NCI-H510A (cell line): Measurements from ENCODE around the gene POGK.
"Not testable (repeated sequence)": the region's sequence is repeated elsewhere in the genome, so short reads cannot be mapped to it uniquely, and the experiment has no call there.

ENCODE experiments used
- DNase-seq: peaks from one replicate; lab custom pipeline; 2025; lab: John Stamatoyannopoulos, UW

The POGK gene, protein sequence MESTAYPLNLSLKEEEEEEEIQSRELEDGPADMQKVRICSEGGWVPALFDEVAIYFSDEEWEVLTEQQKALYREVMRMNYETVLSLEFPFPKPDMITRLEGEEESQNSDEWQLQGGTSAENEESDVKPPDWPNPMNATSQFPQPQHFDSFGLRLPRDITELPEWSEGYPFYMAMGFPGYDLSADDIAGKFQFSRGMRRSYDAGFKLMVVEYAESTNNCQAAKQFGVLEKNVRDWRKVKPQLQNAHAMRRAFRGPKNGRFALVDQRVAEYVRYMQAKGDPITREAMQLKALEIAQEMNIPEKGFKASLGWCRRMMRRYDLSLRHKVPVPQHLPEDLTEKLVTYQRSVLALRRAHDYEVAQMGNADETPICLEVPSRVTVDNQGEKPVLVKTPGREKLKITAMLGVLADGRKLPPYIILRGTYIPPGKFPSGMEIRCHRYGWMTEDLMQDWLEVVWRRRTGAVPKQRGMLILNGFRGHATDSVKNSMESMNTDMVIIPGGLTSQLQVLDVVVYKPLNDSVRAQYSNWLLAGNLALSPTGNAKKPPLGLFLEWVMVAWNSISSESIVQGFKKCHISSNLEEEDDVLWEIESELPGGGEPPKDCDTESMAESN

DNA sequence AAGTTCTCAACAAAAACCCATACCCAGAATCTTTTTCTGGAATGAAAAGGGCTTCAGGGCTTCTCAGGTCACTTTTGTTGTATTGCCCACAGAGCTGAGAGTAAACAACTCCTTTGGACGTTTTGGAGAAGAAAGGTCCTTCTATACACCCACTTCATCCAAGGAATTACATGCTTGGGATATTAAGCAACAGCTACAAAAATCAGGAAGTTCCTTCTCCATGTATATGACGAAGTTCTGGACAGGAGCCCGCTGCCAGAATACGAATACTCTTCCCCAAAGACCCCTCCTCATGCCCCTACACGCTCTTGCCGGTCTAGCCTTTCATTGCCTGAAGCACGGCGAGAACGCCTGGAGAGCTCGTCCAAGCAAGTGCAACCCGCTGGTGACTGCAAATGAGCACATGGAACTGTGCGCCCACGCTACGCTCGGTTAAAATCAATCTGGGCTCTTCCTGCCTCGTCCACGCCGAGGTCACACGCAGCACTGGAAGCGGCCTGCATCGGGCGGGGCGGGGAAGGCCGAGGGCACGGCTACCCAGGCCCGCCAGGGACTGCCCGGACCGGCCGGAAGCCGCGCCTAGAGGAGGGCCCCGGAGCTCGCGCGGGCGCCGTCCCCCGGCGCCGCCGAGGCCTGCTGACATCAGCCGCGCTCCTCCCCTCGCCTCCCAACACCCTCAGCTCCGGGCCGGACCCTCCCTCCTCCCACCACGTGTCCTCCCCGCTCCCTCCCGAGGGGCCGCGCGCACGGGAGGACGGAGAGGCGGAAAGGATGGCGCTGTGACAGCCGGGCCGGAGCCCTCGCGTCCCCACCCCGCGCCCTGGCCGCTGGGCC is at the start of gene POGK:
Gene POGK, plus strand, starts transcription at position 710 of the 834 bp plus-strand sequence. CDS start 1,482 bp downstream, outside the sequence.
- peak; percentile 88 for DNase-seq

DNA sequence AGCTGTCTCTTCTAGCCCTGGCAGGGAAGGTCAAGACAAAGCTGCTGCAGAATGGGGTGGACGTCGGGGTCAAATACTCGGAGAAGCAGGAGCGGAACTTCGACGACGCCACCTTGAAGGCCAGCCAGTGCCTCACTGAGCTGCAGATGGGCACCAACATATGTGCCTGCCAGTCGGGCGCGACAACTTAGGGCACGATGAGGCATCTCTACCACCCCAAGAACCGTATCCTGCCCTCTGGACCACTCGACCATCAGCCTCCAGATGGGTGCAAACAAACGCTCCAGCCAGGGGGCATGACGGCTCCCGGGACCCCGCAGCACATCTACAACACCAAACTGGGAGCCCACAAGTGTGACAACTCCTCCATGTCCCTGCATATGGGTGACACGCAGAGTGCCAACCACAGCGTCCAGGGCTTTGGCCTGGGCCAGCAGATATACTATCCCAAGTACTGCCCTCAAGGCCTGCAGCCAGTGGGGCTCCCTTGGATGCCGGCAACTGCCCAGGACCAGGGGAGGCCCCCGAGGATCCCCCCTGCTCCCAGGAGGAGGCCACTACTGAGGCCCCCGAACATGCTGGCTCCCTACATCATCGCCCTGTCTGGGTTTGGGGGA is 42.5 kb upstream of the POGK start:
- no peak for DNase-seq

DNA sequence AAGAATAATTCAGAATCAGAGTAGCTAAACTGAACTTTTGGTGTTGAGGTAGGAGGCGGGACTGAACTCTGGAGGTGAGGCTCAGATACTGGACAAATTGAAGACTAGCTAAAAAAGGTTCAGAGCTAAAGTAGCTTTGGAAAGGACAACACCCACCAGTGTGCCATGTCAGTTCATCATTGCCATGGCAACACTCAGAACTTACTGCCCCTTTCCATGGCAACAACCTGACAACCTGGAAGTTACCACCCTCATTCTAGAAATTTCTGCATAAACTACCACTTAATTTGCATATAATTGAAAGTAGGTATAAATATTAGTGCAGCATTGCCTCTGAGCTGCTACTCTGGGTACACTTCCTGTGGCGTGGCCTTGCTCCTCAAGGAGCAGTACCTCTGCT is 30.3 kb upstream of the POGK start:
- no peak for DNase-seq

DNA sequence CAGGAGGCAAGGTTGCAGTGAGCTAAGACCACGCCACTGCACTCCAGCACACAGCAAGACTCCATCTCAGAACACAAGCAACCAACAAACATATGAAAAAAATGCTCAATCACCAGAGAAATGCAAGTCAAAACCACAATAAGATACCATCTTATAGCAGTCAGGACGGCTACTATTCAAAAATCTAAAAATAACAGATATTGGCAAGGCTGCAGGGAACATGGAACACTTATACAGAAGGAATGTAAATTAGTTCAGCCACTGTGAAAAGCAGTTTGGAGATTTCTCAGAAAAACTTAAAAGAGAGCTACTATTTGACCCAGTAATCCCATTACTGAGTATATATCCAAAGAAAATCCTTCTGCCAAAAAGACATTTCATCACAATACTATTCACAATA is 27.6 kb upstream of the POGK start:
- no peak for DNase-seq

DNA sequence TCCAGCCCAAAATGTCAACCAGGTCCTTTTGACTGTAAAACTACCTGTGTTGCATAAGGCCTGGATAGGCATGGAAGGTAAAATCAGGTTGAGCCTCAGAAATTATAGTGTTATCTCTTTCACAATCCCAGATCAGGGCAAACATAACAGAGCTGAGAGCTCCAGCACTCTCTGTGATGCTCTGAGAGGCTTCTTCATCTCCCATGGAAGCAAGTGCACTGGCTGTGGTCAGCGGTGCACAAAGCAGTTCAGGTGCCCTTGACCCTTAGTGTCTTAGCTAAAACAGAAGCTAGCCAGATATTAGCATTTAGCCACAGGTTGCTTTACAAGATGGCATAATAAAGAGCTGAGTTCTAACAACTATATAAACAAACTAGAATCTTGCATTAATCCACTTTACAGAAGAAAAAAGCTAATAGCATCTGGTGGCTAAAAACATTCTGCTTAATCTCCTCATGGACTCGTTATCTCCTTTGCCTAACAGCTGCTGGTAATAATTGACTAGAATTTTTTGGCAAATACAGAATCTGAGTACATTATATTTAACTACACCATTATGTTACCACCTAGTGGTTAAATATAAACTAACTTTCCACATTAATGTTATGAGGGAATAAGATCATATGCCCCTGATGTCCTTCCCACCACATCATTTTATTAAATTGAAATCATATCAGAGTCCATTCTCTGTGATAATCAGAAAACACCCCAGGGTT is 25.6 kb upstream of the POGK start:
- no peak for DNase-seq

DNA sequence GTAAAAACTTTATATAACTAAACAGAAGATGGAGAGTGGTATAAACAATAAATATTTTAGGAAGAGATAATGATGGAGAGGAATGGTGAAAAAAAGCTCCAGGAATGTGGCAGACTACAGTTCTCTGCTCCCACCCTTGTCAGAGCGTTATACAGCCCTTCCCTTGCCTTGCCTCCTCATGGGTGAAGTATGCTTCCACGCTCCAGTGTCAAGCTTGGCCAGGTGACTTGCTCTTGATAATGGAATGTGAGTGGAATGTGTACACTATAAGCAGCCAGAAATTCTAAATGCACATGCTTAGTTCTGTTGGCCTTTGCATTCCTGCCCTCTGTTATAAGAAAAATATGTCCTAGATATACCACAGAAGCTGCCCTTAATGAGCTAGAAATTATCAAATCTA is 24.7 kb upstream of the POGK start:
- no peak for DNase-seq

DNA sequence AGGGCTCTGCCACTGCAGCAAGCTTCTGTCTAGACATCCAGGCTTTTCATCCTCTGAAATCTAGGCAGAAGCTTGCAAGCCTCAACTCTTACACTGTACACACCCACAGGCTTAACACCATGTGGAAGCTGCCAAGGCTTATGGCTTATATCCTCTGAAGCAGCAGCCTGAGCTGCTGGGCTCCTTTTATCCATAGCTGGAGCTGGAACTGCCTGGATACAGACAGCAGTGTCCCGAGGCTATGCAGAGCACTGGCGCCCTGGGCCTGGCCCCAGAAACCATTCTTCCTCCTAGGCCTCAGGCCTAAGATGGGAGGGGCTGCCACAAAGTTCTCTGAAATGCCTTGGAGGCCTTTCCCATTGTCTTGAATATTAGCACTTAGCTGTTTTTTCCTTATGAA is 19.3 kb upstream of the POGK start:
- DNase-seq = no peak

DNA sequence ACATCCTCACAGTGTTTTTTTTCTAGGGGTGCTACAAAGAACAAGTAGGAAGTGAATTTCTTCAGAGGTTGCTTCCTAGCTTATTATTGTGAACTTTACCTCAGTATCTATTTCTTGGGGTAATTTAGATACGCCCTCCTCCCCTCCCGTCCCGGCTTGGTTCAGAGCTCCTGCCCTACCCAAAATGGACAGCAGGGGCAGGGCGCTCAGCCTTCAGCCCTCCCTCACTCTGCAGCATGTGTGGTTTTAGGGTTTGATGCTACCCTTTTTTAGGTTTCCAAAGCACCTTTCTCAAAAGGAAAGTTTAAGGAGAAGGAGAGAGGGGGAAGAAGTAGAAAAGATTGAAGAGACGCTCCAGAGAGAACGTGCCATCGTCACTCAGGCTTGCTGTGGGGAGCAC is 16.9 kb upstream of the POGK start:
- no peak for DNase-seq

DNA sequence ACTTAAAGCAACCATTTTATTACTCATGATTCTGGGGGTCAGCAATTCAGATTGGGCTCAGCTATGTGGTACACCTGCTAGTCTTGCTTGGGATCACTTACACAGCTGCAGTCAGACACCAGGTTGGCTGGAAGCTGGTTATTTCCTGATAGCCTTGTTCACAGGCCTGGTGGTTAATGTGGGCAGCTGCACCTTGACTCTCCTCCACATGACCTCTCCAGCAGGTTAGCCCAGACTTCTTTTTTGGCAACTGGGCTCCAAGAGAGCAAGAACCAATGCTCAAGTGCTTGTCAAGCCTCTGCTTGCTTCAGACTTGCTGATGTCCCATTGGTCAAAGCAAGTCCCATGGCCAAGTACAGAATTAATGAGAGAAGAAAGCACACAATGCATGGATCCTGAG is 11.8 kb upstream of the POGK start:
- DNase-seq = no peak

DNA sequence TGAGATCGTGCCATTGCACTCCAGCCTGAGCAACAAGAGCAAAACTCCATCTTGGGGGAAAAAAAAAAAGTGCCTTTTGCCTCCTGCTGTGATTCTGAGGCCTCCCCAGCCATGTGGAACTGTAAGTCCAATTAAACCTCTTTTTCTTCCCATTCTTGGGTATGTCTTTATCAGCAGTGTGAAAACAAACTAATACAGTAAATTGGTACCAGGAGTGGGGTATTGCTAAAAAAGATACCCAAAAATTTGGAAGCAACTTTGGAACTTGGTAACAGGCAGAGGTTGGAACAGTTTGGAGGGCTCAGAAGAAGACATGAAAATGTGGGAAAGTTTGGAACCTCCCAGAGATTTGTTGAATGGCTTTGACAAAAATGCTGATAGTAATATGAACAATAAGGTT is 9.5 kb upstream of the POGK start:
- not testable (repeated sequence) for DNase-seq

DNA sequence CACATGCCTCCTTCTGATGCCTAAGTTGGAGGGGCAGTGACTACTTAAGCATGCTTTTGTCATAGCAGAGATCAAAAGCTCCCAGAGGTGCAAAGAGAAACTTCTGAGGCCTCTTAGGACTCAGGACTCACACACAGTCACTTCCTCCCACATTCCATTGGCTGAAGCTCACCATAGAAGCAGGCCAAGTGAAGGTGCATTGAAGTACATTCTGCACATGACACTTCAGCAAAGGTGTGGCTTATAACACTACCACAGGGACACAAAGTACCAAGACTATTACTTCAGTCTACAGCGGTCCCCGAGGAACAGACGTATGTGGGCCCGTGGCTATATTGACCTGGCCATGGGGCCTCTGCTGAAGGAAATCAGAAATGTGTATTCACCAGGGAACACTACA is 2.5 kb upstream of the POGK start:
- no peak for DNase-seq

DNA sequence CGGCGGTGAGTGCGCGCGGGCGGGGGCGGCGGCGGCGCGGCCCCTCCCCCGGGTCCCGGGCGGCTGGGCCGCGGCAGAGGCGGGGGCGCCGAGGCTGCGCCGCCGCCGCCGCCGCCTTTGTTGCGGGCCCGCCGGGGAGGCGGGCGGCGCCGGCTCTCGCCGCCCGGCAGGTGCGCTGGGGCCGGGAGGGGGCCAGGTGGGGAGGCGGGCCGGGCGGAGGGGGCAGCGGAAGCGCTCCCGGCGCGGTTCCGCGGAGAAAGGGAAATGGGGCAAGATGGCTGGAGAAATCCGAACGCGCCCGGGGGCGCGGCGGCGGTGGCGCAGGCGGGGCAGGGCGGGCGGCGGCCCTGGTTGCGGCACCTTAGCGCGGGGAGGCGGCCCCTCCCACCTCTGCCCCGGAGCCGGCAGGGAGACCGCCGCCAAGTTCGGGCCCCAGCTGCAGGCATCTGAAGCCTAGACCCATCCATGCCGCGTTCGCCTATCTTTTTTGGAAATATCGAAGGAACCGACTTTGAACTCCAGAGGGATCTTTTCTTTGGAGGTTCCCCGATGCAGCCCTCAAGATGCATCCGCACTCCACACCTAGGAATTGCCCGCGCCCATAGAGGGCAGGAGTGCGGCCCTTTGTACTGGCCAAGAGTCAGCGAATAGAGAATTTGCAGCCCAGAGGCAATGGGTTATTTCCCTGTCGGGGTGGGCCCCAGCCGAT is 479 bp downstream of the POGK start:
- peak; percentile 49 for DNase-seq

DNA sequence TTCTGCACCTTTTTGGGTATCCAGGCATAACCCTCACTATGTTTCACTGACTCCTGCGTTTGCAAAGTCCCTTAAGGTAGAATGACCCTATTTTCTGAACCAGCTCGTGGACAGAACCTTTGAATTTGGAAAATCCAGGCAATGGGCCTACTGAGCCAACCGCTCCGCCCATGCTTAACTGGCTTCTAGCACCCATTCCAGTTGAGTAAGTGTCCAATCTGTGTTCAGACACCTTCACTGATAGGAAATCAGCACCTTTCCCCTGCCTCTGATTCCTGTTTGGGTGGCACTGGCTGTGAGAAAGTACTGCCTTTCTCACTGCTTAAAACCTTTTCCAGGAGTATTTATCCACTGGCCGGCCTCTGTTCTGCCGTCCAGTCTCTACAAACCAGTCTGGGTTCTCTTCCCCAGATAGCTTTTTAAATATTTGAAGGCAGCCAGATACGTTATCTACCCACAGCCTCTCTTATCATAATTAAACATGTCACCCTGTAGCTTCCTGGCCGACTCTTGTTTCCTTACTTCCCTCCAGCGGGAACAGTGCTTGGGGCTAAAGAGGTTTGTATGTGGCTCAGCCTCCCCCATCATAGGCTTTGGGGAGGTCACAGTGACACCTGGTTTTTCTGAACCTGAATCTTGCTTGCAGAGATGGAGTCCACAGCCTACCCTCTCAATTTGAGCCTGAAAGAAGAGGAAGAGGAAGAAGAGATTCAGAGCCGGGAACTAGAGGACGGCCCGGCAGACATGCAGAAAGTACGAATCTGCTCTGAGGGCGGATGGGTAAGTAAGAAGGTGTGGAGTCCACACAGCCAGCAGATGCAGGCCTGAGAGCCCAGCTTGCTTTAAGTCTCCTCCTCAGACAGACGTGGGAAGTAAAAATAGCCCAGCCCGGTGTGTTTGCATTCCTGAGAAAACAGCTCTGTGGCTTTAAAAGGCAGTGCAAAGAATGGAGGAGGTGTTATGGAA is 1.3 kb downstream of the POGK start:
- DNase-seq = no peak

DNA sequence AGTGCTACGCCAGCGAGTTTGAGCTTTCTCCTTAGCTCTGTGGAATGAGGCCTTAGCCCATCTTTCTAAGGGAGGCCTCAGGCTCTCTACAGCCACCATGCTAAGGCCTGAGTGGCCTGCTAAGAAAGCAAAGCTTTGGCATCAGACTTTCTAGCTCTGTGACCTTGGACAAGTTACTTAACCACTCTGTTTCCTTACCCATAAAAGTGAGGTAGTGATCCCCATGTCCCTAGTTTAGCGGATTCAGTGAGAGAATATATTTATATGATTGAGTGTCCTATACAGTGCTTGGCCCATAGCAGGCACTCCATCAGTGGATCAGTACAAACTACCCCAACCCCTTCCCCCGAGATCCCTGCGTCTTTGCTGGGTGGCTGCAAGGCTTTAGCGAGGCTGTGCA is 4.0 kb downstream of the POGK start:
- no peak for DNase-seq

DNA sequence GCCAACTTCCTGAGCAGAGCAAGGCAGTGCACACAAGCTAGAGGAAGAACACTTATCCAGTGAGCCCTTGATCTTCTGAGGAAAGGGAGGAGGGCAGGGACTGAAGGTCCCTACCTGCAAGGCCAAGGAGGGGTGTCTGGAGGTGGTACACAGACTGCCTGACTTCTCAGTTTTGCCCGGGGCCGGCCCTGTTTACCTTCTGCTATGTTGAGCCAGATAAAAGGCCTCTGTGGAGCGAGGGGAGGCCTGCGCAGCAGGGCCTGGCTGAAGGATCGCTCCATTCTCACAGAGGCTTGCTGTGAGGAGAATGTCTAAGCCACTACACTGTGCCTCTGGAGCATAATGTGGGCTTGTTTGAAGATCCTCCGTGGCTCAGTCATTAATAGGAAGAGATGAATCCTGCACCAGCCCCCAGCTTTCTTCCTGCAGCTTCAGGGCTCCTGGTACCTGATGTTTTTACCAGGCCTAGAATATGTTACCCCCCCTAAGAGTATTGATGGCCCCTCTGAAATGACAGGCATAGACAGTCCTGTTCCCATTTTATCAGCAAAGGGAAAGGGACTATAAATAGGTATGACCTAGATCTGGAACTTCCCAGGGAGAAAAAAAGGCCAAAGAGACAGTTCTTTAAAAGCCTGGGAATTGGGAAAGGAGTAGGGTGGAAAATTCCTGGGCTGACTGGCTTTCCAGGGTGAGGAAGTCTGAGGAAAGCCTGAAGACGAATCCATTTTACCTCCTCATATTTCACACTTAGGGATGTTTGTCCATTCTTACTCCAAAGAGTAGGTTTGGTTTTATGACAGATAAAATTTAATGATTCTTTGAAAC is 4.7 kb downstream of the POGK start:
- DNase-seq = no peak

DNA sequence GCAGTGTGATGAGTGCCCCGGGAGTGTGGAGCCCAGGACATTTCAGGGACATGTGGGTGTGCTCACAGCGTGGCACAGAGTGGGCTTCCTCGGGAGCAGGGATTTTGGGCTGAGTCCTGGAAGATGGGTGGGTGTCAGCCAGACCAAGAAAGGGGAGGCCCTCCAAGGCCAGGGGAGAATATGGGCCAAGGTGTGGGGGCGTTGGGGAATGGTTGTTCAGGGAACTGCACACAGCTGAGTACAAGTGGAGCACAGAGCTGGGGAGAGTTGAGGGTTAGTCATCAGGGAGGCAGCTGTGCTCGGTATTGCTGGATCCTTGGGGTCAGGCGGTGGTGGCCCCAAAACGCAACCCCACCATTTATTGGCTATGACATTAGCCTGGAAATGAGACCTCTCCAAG is 5.5 kb downstream of the POGK start:
- no peak for DNase-seq

DNA sequence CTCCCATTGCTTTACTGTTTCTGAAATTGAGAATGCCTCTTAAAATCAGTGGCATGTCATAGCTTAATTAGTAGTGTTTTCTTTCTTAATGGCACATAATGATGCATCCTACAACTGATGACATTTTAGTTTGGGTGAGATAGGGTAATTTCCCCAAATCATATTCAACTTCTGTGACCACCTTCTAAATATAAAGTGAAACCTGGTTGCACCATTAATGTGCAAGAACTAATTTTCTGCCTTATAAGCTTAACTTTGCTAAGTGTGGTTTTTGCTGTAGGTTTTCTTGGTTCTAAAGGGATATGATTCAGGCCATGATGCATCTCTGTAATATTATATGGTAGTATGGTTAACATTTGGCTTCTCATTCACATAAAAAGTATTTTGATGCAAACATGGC is 8.9 kb downstream of the POGK start:
- no peak for DNase-seq

DNA sequence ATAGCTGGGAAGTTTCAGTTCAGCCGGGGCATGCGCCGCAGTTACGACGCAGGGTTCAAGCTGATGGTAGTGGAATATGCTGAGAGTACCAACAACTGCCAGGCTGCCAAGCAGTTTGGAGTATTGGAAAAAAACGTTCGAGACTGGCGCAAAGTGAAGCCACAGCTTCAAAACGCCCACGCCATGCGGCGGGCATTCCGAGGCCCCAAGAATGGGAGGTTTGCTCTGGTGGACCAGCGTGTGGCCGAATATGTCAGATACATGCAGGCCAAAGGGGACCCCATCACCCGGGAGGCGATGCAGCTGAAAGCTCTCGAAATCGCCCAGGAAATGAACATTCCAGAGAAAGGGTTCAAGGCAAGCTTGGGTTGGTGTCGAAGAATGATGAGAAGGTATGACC is 9.9 kb downstream of the POGK start:
- no peak for DNase-seq

DNA sequence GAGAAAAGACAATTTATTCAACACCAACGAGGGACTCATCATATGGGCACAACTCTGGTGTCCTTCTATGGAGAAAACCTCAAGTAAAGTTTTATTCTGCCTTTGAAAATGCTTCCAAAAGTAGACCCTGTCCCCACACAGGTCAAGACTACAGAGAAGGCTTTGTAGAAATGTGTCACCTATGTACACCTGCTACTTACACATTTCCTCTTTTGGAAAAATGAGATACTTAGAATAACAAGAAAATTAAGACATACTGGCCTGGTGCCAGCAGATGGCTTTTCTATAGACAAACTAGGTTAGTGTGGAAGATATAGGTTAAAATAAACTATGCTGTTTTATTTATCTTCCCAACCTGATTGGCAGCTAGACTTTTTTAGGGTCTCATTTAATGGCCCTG is 13.6 kb downstream of the POGK start:
- DNase-seq = no peak
